ENCODE measurements around the gene PCDHGA8. TPM values are rescaled to one million over a fixed set of nuclear protein-coding genes. Genes with fewer than 3 reads are reported as not detected.
"Not testable (repeated sequence)": the region's sequence is repeated elsewhere in the genome, so short reads cannot be mapped to it uniquely, and the experiment has no call there.

PCDHGA8 gene
- not detected for total RNA-seq

GRCh38 chr5:141392429-141393198 is at the start of gene PCDHGA8:
Gene PCDHGA8, plus strand, starts transcription at chr5:141392633. Its CDS starts 181 bp downstream, at chr5:141392814.
- Mint-ChIP-seq H3K36me3 (peaks cover 24% of the 10 kb centered on the region), H3K4me1 (no peaks in the 10 kb centered on the region), H3K9me3 (peaks cover 35% of the 10 kb centered on the region), H3K27me3 (peaks cover 82% of the 10 kb centered on the region), H3K4me3 (no peak within 1 kb of the TSS), H3K27ac (no peak within 1 kb of the TSS)
- DNase-seq, result no peak

GRCh38 chr5:141342773-141343172 is 49.7 kb upstream of the PCDHGA8 start:
- no peak overlapping the region for H3K27ac Mint-ChIP-seq
- peaks cover 90% of the 10 kb centered on the region for H3K27me3 Mint-ChIP-seq
- no peak for DNase-seq
- peaks cover 17% of the 10 kb centered on the region for H3K36me3 Mint-ChIP-seq
- peaks cover 2% of the 10 kb centered on the region for H3K4me1 Mint-ChIP-seq
- H3K4me3 Mint-ChIP-seq, result no peak overlapping the region
- H3K9me3 Mint-ChIP-seq, result peaks cover 34% of the 10 kb centered on the region

DNA sequence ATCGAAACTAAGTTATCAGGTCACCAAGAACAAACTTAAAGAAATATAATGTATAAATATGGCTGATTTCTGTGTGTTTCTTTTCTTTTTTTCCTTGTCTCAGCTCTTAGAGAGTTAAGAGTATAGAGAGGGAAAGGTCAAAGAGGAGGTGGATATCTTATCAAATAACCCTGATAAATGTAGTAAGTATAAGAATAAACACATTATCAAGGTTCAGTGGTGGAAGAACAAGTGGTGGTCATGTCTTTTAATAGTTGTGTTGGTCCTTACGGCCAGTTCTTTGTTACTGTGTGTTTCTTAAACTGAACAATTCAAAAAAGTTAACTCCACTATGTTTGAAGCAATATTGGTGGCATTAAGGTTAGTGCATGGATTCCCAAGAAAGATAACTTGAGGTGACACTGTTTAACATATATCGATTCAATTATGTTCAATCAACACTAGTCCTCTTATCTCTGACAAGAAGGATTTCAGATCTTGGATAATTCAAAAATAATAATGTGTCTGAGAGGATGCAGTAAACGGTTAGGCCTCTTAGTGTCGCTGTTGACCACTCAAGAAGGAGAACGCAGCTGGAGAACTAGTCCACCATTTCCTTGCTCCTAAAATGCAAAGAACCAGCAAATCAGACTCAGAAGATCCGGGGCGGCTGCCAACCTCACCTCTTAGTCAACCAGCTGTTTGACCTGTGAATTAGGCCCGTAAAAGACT is 49.0 kb upstream of the PCDHGA8 start, which contains the start of gene PCDHGA3:
PCDHGA3 (plus strand) TSS at position 588 of the 711 bp plus-strand sequence. CDS start 205 bp downstream, outside the sequence.
- H3K4me3 Mint-ChIP-seq, result peak within 1 kb of the TSS; percentile 29
- peaks cover 28% of the 10 kb centered on the region for H3K9me3 Mint-ChIP-seq
- H3K27ac Mint-ChIP-seq, result no peak within 1 kb of the TSS
- DNase-seq, result no peak
- H3K4me1 Mint-ChIP-seq, result peaks cover 2% of the 10 kb centered on the region
- peaks cover 87% of the 10 kb centered on the region for H3K27me3 Mint-ChIP-seq
- H3K36me3 Mint-ChIP-seq, result peaks cover 17% of the 10 kb centered on the region

- Mint-ChIP-seq H3K4me3 (peak overlapping the region; percentile 29), H3K36me3 (peaks cover 17% of the 10 kb centered on the region), H3K27me3 (peaks cover 87% of the 10 kb centered on the region), H3K27ac (no peak overlapping the region), H3K4me1 (peaks cover 2% of the 10 kb centered on the region), H3K9me3 (peaks cover 24% of the 10 kb centered on the region)
- no peak for DNase-seq
These were observed 48.4 kb upstream of the PCDHGA8 start for GRCh38 chr5:141343953-141344463.

GRCh38 chr5:141345327-141345726 is 47.1 kb upstream of the PCDHGA8 start:
- Mint-ChIP-seq H3K36me3 (peaks cover 18% of the 10 kb centered on the region), H3K4me1 (peaks cover 2% of the 10 kb centered on the region), H3K4me3 (no peak overlapping the region), H3K27me3 (peaks cover 85% of the 10 kb centered on the region), H3K9me3 (peaks cover 22% of the 10 kb centered on the region), H3K27ac (no peak overlapping the region)
- DNase-seq, result no peak

DNA sequence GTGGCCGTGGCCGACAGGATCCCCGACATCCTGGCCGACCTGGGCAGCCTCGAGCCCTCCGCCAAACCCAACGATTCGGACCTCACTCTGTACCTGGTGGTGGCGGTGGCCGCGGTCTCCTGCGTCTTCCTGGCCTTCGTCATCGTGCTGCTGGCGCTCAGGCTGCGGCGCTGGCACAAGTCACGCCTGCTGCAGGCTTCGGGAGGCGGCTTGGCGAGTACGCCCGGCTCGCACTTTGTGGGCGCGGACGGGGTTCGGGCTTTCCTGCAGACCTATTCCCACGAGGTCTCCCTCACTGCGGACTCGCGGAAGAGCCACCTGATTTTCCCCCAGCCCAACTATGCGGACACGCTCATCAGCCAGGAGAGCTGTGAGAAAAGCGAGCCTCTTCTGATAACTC is 46.4 kb upstream of the PCDHGA8 start:
- H3K27me3 Mint-ChIP-seq, result peaks cover 88% of the 10 kb centered on the region
- H3K4me3 Mint-ChIP-seq, DNase-seq, H3K4me1 Mint-ChIP-seq, H3K27ac Mint-ChIP-seq: not testable (repeated sequence)
- peaks cover 21% of the 10 kb centered on the region for H3K9me3 Mint-ChIP-seq
- peaks cover 17% of the 10 kb centered on the region for H3K36me3 Mint-ChIP-seq

DNA sequence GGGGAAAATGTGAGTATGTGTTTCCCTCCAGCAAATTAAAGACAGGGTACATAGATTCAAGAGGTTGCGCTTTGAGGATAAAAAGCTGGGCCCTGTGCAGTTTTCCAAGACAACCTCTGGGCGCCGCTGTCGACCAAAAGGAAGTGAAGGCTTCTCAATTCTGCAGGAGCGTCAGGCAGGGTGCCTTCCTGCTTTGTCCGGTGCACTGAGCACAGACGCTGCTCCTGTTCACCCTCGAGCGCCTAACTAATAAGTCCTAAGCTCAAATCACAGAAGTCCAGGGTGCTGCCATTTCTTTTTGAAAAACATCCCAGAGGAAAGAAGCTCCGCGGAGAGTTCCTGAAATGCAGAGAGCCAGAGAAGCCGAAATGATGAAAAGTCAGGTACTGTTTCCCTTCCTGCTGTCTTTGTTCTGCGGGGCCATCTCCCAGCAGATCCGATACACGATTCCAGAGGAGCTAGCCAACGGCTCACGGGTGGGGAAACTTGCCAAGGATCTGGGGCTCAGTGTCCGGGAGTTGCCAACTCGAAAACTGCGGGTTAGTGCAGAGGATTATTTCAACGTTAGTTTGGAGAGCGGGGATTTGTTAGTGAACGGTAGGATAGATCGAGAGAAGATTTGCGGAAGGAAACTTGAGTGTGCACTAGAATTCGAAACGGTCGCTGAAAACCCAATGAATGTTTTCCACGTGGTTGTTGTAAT is 42.4 kb upstream of the PCDHGA8 start, which contains the start of gene PCDHGB1:
PCDHGB1 (plus strand) TSS at position 183 of the 703 bp plus-strand sequence; CDS start at position 345, 162 bp downstream.
- Mint-ChIP-seq H3K9me3 (peaks cover 19% of the 10 kb centered on the region), H3K36me3 (peaks cover 16% of the 10 kb centered on the region), H3K4me3 (peak within 1 kb of the TSS; percentile 26), H3K27ac (no peak within 1 kb of the TSS), H3K27me3 (peaks cover 85% of the 10 kb centered on the region), H3K4me1 (no peaks in the 10 kb centered on the region)
- DNase-seq, result no peak

DNA sequence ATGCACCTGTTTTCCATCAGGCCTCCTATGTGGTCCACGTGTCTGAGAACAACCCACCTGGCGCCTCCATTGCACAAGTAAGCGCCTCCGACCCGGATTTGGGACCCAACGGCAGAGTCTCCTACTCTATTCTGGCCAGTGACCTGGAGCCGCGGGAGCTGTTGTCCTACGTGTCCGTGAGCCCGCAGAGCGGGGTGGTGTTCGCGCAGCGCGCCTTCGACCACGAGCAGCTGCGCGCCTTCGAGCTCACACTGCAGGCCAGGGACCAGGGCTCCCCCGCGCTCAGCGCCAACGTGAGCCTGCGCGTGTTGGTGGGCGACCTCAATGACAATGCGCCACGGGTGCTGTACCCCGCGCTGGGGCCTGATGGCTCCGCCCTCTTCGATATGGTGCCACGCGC is 40.8 kb upstream of the PCDHGA8 start:
- H3K4me1 Mint-ChIP-seq, result no peaks in the 10 kb centered on the region
- H3K36me3 Mint-ChIP-seq, result peaks cover 17% of the 10 kb centered on the region
- no peak overlapping the region for H3K27ac Mint-ChIP-seq
- H3K27me3 Mint-ChIP-seq, result peaks cover 88% of the 10 kb centered on the region
- no peak for DNase-seq
- no peak overlapping the region for H3K4me3 Mint-ChIP-seq
- H3K9me3 Mint-ChIP-seq, result peaks cover 25% of the 10 kb centered on the region

GRCh38 chr5:141354900-141355469 is 37.4 kb upstream of the PCDHGA8 start, which contains the start of gene PCDHGA4:
Gene PCDHGA4, plus strand, starts transcription at chr5:141355021. Its CDS starts 87 bp downstream, at chr5:141355108.
- peaks cover 2% of the 10 kb centered on the region for H3K4me1 Mint-ChIP-seq
- H3K27me3 Mint-ChIP-seq, result peaks cover 91% of the 10 kb centered on the region
- no peak within 1 kb of the TSS for H3K4me3 Mint-ChIP-seq
- H3K36me3 Mint-ChIP-seq, result peaks cover 20% of the 10 kb centered on the region
- no peak for DNase-seq
- H3K27ac Mint-ChIP-seq, result no peak within 1 kb of the TSS
- H3K9me3 Mint-ChIP-seq, result peaks cover 33% of the 10 kb centered on the region

DNA sequence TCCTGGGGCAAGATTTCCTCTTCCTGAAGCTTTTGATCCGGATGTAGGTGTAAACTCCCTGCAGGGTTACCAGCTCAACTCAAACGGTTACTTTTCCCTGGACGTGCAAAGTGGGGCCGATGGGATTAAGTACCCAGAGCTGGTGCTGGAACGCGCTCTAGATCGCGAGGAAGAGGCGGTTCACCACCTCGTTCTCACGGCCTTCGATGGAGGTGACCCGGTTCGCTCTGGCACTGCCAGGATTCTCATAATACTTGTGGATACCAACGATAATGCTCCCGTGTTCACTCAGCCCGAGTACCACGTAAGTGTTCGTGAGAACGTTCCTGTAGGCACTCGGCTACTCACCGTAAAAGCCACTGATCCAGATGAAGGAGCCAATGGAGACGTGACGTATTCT is 36.8 kb upstream of the PCDHGA8 start:
- Mint-ChIP-seq H3K27me3 (peaks cover 91% of the 10 kb centered on the region), H3K4me3 (no peak overlapping the region), H3K27ac (no peak overlapping the region), H3K36me3 (peaks cover 18% of the 10 kb centered on the region), H3K9me3 (peaks cover 37% of the 10 kb centered on the region), H3K4me1 (peaks cover 3% of the 10 kb centered on the region)
- no peak for DNase-seq

GRCh38 chr5:141356133-141356532 is 36.3 kb upstream of the PCDHGA8 start:
- peaks cover 5% of the 10 kb centered on the region for H3K4me1 Mint-ChIP-seq
- peaks cover 42% of the 10 kb centered on the region for H3K9me3 Mint-ChIP-seq
- peaks cover 23% of the 10 kb centered on the region for H3K36me3 Mint-ChIP-seq
- H3K27ac Mint-ChIP-seq, result no peak overlapping the region
- H3K27me3 Mint-ChIP-seq, result peaks cover 91% of the 10 kb centered on the region
- no peak overlapping the region for H3K4me3 Mint-ChIP-seq
- DNase-seq, result no peak

- no peak overlapping the region for H3K27ac Mint-ChIP-seq
- no peak overlapping the region for H3K4me3 Mint-ChIP-seq
- no peak for DNase-seq
- peaks cover 44% of the 10 kb centered on the region for H3K9me3 Mint-ChIP-seq
- peaks cover 90% of the 10 kb centered on the region for H3K27me3 Mint-ChIP-seq
- H3K36me3 Mint-ChIP-seq, result peaks cover 27% of the 10 kb centered on the region
- peaks cover 5% of the 10 kb centered on the region for H3K4me1 Mint-ChIP-seq
These were observed 35.5 kb upstream of the PCDHGA8 start for GRCh38 chr5:141356950-141357349.

- Mint-ChIP-seq H3K4me3 (peak within 1 kb of the TSS; percentile 75), H3K4me1 (peaks cover 5% of the 10 kb centered on the region), H3K9me3 (peaks cover 49% of the 10 kb centered on the region), H3K36me3 (peaks cover 36% of the 10 kb centered on the region), H3K27ac (peak within 1 kb of the TSS; percentile 3), H3K27me3 (peaks cover 93% of the 10 kb centered on the region)
- DNase-seq, result no peak
These were observed 32.5 kb upstream of the PCDHGA8 start, which contains the start of gene PCDHGB2 for GRCh38 chr5:141359790-141360426. Gene PCDHGB2, plus strand, starts transcription at chr5:141359994. Its CDS starts 142 bp downstream, at chr5:141360136.

DNA sequence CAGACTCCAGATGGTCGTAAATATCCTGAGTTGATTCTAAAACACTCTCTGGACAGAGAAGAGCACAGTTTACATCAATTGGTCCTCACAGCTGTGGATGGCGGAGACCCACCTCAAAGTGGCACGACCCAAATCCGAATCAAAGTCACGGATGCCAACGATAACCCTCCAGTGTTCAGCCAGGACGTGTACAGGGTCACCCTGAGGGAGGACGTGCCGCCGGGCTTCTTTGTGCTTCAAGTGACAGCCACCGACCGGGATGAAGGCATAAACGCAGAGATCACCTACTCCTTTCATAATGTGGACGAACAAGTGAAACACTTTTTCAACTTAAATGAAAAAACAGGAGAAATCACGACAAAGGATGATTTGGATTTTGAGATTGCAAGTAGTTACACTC is 31.7 kb upstream of the PCDHGA8 start:
- H3K36me3 Mint-ChIP-seq, result peaks cover 40% of the 10 kb centered on the region
- peaks cover 53% of the 10 kb centered on the region for H3K9me3 Mint-ChIP-seq
- peaks cover 93% of the 10 kb centered on the region for H3K27me3 Mint-ChIP-seq
- H3K27ac Mint-ChIP-seq, result no peak overlapping the region
- H3K4me3 Mint-ChIP-seq, result no peak overlapping the region
- no peak for DNase-seq
- peaks cover 5% of the 10 kb centered on the region for H3K4me1 Mint-ChIP-seq

Measured in activated naive CD8-positive, alpha-beta T cell treated with anti-CD3 and anti-CD28 coated beads for 36 hours (primary cell).